ENCODE results near the gene RSPRY1. TPM values are rescaled to one million over a fixed set of nuclear protein-coding genes. Genes with fewer than 3 reads are reported as not detected.

RSPRY1 gene
- total and polyA plus RNA-seq, 2 of the 4 experiments (the other 2 are of a cell fraction), result 25.2 to 62.2 TPM

- peak; percentile 87 for DNase-seq
- H3K9ac ChIP-seq (ENCODE audit: low read depth, low read length), result no peak overlapping the region
- H3K9me3 ChIP-seq (ENCODE audit: control insufficient read depth, insufficient read depth, low read length), result no peaks in the 10 kb centered on the region
- no peak overlapping the region for H3K14ac ChIP-seq (replicated peaks; ENCODE audit: low read depth, low read length)
- no peak overlapping the region for H2AFZ ChIP-seq (replicated peaks; ENCODE audit: low read length, poor library complexity)
- peak; percentile 95 for ATAC-seq (ENCODE audit: low read depth)
- H3K4me2 ChIP-seq (ENCODE audit: low read depth, low read length), result no peak overlapping the region
- intact Hi-C loops (cut with micrococcal nuclease) (no loop called here), in situ Hi-C loops (cut with MboI; ENCODE audit: low sequenced_read_pairs) (no loop called here), dilution Hi-C loops (cut with HindIII; ENCODE audit: low sequenced_read_pairs, unreplicated experiment) (no loop called here)
- ChIA-PET POLR2A (ENCODE audit: unreplicated experiment) (no interaction called here), CTCF (no interaction called here)
- H2BK20ac ChIP-seq (ENCODE audit: low read depth, low read length), result no peak overlapping the region
- no peak overlapping the region for H3K4ac ChIP-seq (ENCODE audit: low read depth, low read length)
- 60% methylated on average over 1 of the region's 8 CpGs; no CpG with 5 or more reads in 1 of the 2 experiments for whole genome bisulfite sequencing, 2 experiments (ENCODE audit: extremely low coverage in 2 of 2, insufficient read length in 1 of 2)
- peaks cover 20% of the 10 kb centered on the region for H3K36me3 ChIP-seq (ENCODE audit: control insufficient read depth, insufficient read depth, low read length)
- H3K18ac ChIP-seq (ENCODE audit: low read depth, low read length), result no peak overlapping the region
- peaks cover 8% of the 10 kb centered on the region for H3K4me1 ChIP-seq (ENCODE audit: control insufficient read depth, insufficient read depth, low read length)
- no peak overlapping the region for H2AK9ac ChIP-seq (replicated peaks; ENCODE audit: low read depth, low read length, poor library complexity)
- H4K20me1 ChIP-seq (ENCODE audit: insufficient read depth, low read length), result no peaks in the 10 kb centered on the region
- no peak overlapping the region for H2AK5ac ChIP-seq (ENCODE audit: low read depth, low read length)
- H3K27ac ChIP-seq (ENCODE audit: insufficient read depth, low read length), result no peak overlapping the region
- H3K27me3 ChIP-seq (ENCODE audit: control insufficient read depth, insufficient read depth, low read length), result no peaks in the 10 kb centered on the region
- H3K56ac ChIP-seq (ENCODE audit: extremely low read depth, insufficient read depth, low read length), result no peak overlapping the region
- H3K4me3 ChIP-seq (ENCODE audit: insufficient read depth, low read depth, low read length), result no peak overlapping the region
- H4K8ac ChIP-seq (ENCODE audit: low read depth in 2 of 2, low read length in 2 of 2), result no peak overlapping the region
- peak; percentile 16; the same call in 1 of the 2 replicates for TF ChIP-seq NFE2L2 (IDR thresholded peaks at IDR 0.05; ENCODE audit: low read depth, low read length)
- peak; percentile 60 for TF ChIP-seq BHLHE40 (IDR thresholded peaks at IDR 0.05; ENCODE audit: low read depth, low read length)
- TF ChIP-seq SMC3 (IDR thresholded peaks at IDR 0.05; ENCODE audit: low read depth, low read length), result no peak
- TF ChIP-seq FOS (IDR thresholded peaks at IDR 0.05; ENCODE audit: low read depth, low read length), result peak; percentile 59; the same call in 1 of the 2 replicates
- no peak for TF ChIP-seq MAFK (IDR thresholded peaks at IDR 0.05; ENCODE audit: low read depth, low read length)
- TF ChIP-seq CEBPB (IDR thresholded peaks at IDR 0.05; ENCODE audit: low read depth, low read length), result peak; percentile 24; the same call in 1 of the 2 replicates
- TF ChIP-seq USF2 (IDR thresholded peaks at IDR 0.05; ENCODE audit: low read depth, low read length), result peak; percentile 87
- no peak for TF ChIP-seq RCOR1 (IDR thresholded peaks at IDR 0.05; ENCODE audit: insufficient replicate concordance, low read length)
- no peak for TF ChIP-seq CTCF (conservative IDR thresholded peaks at IDR 0.05; ENCODE audit: low read depth, low read length)
- no peak for TF ChIP-seq MAZ (IDR thresholded peaks at IDR 0.05; ENCODE audit: borderline replicate concordance, low read depth, low read length)
- peaks cover 0 to 4% of the 10 kb centered on the region in 2 experiments; a peak in 2 of 4 replicates for H3K79me1 ChIP-seq (ENCODE audit: low read depth in 1 of 2, low read length in 2 of 2)
- peaks cover 7% of the 10 kb centered on the region for H3K9me1 ChIP-seq (ENCODE audit: insufficient read depth, low read length)
- peak overlapping the region; percentile 4; the same call in 1 of the 2 replicates for H3K23ac ChIP-seq (ENCODE audit: low read depth, low read length)
- H4K91ac ChIP-seq (ENCODE audit: insufficient read depth, low read depth, low read length), result no peak overlapping the region
- H2BK120ac ChIP-seq (ENCODE audit: low read depth, low read length), result no peak overlapping the region
- BruUV-seq (replicated peaks), result no TSS peak
- H2BK15ac ChIP-seq (ENCODE audit: low read depth, low read length), result no peak overlapping the region
- H4K5ac ChIP-seq (ENCODE audit: low read depth, low read length), result 0 out of 2 replicates have a peak overlapping the region, but pooled peaks have one; percentile 33
- H2BK5ac ChIP-seq (ENCODE audit: low read depth, low read length, poor library complexity, severe bottlenecking), result peak overlapping the region; percentile 49
Measured at GRCh38 chr16:57235128-57236021, 49.2 kb downstream of the RSPRY1 start.
